GM18505 (cell line): ENCODE data around the gene LEFTY1.

ENCODE experiments used
- ATAC-seq: cut with Tn5 transposase; IDR thresholded peaks from one replicate; pipeline ENCODE4 v1.9.1; 2021; ENCODE audit not compliant: unreplicated experiment
- POLR2A ChIP-seq: IDR thresholded peaks from 4 replicates; pipeline ENCODE4 v1.6.1; 2011; ENCODE audit warnings: borderline replicate concordance; ENCODE audit not compliant: insufficient read depth, insufficient read length; ENCODE audit errors: extremely low read depth

The LEFTY1 gene

DNA sequence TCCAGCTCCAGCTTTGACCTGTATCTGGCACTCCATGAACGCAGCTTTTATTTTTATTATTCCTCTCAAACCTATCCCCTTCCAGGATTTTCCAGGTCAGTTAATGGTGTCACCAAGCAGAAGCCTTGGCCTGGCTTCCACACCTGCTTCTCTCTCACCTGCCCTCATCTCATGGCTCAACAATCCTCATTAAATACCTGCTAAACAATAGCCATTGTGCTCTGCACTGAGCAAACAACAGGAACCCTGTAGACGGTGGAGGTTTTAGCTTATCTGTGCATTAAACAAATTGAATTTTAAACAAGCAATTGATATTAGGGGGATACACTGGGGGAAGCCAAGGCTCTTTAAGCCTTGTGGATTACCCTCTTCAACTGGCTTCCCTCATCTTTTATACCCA, 19.8 kb upstream of the LEFTY1 start:
- no peak for TF ChIP-seq POLR2A
- no peak for ATAC-seq

DNA sequence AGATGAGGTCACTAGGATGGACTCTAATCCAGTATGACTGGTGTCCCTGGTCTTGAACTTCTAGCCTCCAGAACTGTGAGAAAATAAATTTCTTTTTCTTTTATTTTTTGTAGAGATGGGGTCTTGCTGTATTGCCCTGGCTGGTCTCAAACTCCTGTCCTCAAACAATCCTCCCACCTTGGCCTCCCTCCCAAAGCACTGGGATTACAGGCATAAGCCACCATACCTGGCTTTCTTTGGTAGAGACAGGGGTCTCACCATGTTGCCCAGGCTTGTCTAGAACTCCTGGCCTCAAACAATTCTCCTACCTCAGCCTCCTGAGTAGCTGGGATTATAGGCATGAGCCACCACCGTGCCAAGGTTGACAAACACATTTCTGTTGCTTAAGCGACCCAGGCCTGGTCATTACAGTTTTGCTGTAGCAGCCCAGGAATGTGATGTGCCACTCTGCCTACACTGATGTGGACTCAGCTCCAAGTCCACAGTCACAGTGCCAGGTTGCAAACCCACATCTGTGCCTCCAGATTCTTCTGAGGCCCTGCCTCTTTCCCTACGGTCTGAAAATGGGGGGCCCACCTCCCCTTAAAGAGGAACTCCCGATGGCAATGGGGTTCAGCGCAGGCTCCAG, 19.2 kb upstream of the LEFTY1 start:
- no peak for TF ChIP-seq POLR2A
- ATAC-seq, result no peak

- no peak for TF ChIP-seq POLR2A
- no peak for ATAC-seq
These were observed 18.4 kb upstream of the LEFTY1 start for GRCh38 chr1:225907341-225907740.

GRCh38 chr1:225906467-225906866, 17.5 kb upstream of the LEFTY1 start:
- no peak for ATAC-seq
- TF ChIP-seq POLR2A, result no peak

- no peak for TF ChIP-seq POLR2A
These were observed 14.7 kb upstream of the LEFTY1 start for GRCh38 chr1:225903623-225904022.

GRCh38 chr1:225899044-225899925, 10.3 kb upstream of the LEFTY1 start:
- ATAC-seq, result no peak
- TF ChIP-seq POLR2A, result no peak

More at GRCh38 chr1:225903623-225904022, 14.7 kb upstream of the LEFTY1 start:
- no peak for ATAC-seq

- no peak for TF ChIP-seq POLR2A
- ATAC-seq, result no peak
These were observed 8.9 kb upstream of the LEFTY1 start for GRCh38 chr1:225897595-225898514.

DNA sequence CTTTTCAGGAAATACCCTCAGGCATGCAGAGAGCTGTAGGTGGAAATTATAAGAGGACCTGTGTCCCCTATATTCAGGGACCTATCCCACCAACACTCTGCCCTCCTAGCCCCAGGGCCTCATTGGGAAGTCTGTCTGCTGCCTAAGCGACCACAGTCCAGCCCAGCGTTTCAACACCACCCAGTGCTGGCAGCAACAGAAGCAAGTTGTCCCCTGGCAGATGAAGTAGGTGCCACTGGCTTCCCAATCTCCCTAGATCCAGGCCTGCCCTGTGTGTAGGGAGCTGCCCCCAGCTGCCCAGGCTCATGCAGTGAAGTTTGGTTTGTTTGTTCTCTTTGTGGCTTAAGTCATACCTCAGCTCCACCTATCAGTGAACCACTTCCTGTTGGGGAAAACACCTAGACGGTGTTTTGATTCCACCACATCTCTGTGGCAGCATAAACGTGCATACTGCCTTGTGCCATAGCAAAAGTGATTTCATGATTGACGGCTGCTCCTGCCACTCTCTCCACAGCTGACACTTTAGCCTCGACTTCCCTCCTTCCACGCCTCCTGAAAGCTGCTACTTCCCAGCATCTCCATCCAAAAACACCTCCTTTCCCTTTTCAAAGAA, 8.1 kb upstream of the LEFTY1 start:
- peak; percentile 61 for TF ChIP-seq POLR2A
- ATAC-seq, result peak; percentile 99

GRCh38 chr1:225896494-225896893, 7.5 kb upstream of the LEFTY1 start:
- no peak for TF ChIP-seq POLR2A
- no peak for ATAC-seq

GRCh38 chr1:225892307-225892706, 3.4 kb upstream of the LEFTY1 start:
- ATAC-seq, result no peak

DNA sequence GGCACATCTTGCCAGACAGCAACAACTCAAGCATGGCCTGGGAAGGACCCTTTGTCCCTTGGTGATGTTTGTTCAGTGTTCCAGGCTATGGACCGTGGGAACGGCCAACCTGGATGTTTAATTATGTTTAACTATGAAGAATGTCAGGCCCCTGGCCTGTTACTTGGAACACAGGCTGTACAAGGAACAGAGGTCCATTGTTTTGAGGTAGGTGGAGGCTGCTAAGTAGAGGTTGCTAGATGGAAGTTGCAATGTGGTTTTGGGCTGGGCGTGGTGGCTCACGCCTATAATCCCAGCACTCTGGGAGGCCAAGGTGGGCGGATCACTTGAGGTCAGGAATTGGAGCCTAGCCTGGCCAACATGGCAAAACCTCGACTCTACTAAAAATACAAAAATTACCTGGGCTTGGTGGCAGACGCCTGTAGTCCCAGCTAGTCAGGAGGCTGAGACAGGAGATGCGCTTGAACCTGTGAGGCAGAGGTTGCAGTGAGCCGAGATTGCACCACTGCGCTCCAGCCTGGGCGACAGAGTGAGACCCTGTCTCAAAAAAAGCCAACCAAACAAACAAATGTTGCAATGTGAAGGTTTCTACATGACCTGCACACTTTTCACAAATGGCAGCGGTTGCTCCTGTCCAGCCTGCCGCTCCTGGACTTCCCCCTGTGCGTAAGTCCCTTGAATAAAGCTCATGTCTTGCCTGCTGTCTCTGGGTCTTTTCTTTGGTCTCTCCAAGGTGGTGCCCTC, 2.5 kb upstream of the LEFTY1 start:
- no peak for ATAC-seq
- TF ChIP-seq POLR2A, result no peak

More at GRCh38 chr1:225892307-225892706, 3.4 kb upstream of the LEFTY1 start:
- TF ChIP-seq POLR2A, result no peak
